PC-3 (cell line): ENCODE results near the gene EDEM1.

Experiments
- EZH2 ChIP-seq: fragments of 300-600 bp; sonication (generic); IDR thresholded peaks from one replicate; pipeline ENCODE4 v1.6.1; 2017; ENCODE audit warnings: antibody characterized with exemption, mild to moderate bottlenecking, low read length; ENCODE audit not compliant: unreplicated experiment
- EZH2phosphoT487 ChIP-seq: fragments of 300-600 bp; sonication (generic); IDR thresholded peaks from 2 replicates; pipeline ENCODE4 v1.6.1; 2018; ENCODE audit warnings: mild to moderate bottlenecking, antibody characterized with exemption, low read length, borderline replicate concordance
- TF ChIP-seq, protein P1 (sequence below): fragments of 300-600 bp; sonication (generic); conservative IDR thresholded peaks from 2 replicates; pipeline ENCODE4 v1.5.1; 2017; ENCODE audit warnings: antibody characterized with exemption, low read depth, mild to moderate bottlenecking, low read length

DNA sequence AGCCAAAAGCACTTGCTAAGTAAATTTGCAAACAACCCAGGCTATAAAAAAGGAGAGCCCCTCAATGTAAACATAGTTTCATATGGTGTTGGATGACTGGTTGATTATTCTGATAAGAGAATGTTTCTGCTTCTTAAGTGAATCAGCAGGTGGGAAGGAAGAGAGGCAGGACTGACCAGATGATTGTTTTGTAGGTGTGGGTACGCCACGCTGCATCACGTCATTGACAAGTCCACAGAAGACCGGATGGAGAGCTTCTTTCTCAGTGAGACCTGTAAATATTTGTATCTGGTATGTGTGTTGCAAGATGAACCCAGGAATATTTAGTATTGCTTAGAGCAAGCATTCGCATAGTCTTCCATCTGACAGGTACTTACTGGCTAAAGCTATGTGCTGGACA lies 23.4 kb downstream of the EDEM1 start:
- TF ChIP-seq, protein P1, sequence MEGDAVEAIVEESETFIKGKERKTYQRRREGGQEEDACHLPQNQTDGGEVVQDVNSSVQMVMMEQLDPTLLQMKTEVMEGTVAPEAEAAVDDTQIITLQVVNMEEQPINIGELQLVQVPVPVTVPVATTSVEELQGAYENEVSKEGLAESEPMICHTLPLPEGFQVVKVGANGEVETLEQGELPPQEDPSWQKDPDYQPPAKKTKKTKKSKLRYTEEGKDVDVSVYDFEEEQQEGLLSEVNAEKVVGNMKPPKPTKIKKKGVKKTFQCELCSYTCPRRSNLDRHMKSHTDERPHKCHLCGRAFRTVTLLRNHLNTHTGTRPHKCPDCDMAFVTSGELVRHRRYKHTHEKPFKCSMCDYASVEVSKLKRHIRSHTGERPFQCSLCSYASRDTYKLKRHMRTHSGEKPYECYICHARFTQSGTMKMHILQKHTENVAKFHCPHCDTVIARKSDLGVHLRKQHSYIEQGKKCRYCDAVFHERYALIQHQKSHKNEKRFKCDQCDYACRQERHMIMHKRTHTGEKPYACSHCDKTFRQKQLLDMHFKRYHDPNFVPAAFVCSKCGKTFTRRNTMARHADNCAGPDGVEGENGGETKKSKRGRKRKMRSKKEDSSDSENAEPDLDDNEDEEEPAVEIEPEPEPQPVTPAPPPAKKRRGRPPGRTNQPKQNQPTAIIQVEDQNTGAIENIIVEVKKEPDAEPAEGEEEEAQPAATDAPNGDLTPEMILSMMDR: no peak
- no peak for TF ChIP-seq EZH2
- no peak for TF ChIP-seq EZH2phosphoT487
